ENCODE measurements around the gene BAG5. TPM values are rescaled to one million over a fixed set of nuclear protein-coding genes. Genes with fewer than 3 reads are reported as not detected.

The BAG5 gene
- total RNA-seq, 1 experiment from 2014 or later, result 29.2 TPM

GRCh38 chr14:103574707-103575285, 12.3 kb upstream of the BAG5 start:
- no peak for DNase-seq (ENCODE audit: low spot score)
- no peaks in the 10 kb centered on the region for H3K9me3 Mint-ChIP-seq

More at GRCh38 chr14:103574707-103575285, 12.3 kb upstream of the BAG5 start:
- Mint-ChIP-seq H3K27ac (peak overlapping the region; percentile 24), H3K4me1 (no peaks in the 10 kb centered on the region), H3K27me3 (ENCODE audit: low read depth) (no peaks in the 10 kb centered on the region), H3K4me3 (no peak overlapping the region), H3K36me3 (peaks cover 21% of the 10 kb centered on the region)
- TF ChIP-seq ELF4 (CRISPR knock-in tag; IDR thresholded peaks at IDR 0.05; ENCODE audit: low read depth) (no peak), HMGA2 (CRISPR knock-in tag; IDR thresholded peaks at IDR 0.05) (no peak), ETV6 (CRISPR knock-in tag; IDR thresholded peaks at IDR 0.05) (no peak), GTF2I (CRISPR knock-in tag; conservative IDR thresholded peaks at IDR 0.05) (no peak), SOX15 (CRISPR knock-in tag; IDR thresholded peaks at IDR 0.05) (no peak), ZNF532 (CRISPR knock-in tag; IDR thresholded peaks at IDR 0.05; ENCODE audit: borderline replicate concordance) (no peak), CREB1 (CRISPR knock-in tag; IDR thresholded peaks at IDR 0.05) (no peak), ZNF671 (CRISPR knock-in tag; IDR thresholded peaks at IDR 0.05) (no peak), TEAD1 (CRISPR knock-in tag; IDR thresholded peaks at IDR 0.05) (no peak), JUN (CRISPR knock-in tag; IDR thresholded peaks at IDR 0.05) (no peak), GABPB1 (CRISPR knock-in tag; IDR thresholded peaks at IDR 0.05) (no peak), NFATC4 (CRISPR knock-in tag; IDR thresholded peaks at IDR 0.05) (no peak), CREM (CRISPR knock-in tag; IDR thresholded peaks at IDR 0.05) (no peak)
- TF ChIP-seq, protein P1, sequence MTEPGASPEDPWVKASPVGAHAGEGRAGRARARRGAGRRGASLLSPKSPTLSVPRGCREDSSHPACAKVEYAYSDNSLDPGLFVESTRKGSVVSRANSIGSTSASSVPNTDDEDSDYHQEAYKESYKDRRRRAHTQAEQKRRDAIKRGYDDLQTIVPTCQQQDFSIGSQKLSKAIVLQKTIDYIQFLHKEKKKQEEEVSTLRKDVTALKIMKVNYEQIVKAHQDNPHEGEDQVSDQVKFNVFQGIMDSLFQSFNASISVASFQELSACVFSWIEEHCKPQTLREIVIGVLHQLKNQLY (CRISPR knock-in tag; IDR thresholded peaks at IDR 0.05), result no peak
- TF ChIP-seq, protein P2, sequence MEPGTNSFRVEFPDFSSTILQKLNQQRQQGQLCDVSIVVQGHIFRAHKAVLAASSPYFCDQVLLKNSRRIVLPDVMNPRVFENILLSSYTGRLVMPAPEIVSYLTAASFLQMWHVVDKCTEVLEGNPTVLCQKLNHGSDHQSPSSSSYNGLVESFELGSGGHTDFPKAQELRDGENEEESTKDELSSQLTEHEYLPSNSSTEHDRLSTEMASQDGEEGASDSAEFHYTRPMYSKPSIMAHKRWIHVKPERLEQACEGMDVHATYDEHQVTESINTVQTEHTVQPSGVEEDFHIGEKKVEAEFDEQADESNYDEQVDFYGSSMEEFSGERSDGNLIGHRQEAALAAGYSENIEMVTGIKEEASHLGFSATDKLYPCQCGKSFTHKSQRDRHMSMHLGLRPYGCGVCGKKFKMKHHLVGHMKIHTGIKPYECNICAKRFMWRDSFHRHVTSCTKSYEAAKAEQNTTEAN (CRISPR knock-in tag; IDR thresholded peaks at IDR 0.05), result no peak
- TF ChIP-seq, protein P3, sequence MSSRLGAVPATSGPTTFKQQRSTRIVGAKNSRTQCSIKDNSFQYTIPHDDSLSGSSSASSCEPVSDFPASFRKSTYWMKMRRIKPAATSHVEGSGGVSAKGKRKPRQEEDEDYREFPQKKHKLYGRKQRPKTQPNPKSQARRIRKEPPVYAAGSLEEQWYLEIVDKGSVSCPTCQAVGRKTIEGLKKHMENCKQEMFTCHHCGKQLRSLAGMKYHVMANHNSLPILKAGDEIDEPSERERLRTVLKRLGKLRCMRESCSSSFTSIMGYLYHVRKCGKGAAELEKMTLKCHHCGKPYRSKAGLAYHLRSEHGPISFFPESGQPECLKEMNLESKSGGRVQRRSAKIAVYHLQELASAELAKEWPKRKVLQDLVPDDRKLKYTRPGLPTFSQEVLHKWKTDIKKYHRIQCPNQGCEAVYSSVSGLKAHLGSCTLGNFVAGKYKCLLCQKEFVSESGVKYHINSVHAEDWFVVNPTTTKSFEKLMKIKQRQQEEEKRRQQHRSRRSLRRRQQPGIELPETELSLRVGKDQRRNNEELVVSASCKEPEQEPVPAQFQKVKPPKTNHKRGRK (CRISPR knock-in tag; IDR thresholded peaks at IDR 0.05; ENCODE audit: borderline replicate concordance), result no peak
- TF ChIP-seq, protein P4, sequence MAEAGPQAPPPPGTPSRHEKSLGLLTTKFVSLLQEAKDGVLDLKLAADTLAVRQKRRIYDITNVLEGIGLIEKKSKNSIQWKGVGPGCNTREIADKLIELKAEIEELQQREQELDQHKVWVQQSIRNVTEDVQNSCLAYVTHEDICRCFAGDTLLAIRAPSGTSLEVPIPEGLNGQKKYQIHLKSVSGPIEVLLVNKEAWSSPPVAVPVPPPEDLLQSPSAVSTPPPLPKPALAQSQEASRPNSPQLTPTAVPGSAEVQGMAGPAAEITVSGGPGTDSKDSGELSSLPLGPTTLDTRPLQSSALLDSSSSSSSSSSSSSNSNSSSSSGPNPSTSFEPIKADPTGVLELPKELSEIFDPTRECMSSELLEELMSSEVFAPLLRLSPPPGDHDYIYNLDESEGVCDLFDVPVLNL (CRISPR knock-in tag; IDR thresholded peaks at IDR 0.05; ENCODE audit: borderline replicate concordance, low read depth), result no peak
- TF ChIP-seq, protein P5, sequence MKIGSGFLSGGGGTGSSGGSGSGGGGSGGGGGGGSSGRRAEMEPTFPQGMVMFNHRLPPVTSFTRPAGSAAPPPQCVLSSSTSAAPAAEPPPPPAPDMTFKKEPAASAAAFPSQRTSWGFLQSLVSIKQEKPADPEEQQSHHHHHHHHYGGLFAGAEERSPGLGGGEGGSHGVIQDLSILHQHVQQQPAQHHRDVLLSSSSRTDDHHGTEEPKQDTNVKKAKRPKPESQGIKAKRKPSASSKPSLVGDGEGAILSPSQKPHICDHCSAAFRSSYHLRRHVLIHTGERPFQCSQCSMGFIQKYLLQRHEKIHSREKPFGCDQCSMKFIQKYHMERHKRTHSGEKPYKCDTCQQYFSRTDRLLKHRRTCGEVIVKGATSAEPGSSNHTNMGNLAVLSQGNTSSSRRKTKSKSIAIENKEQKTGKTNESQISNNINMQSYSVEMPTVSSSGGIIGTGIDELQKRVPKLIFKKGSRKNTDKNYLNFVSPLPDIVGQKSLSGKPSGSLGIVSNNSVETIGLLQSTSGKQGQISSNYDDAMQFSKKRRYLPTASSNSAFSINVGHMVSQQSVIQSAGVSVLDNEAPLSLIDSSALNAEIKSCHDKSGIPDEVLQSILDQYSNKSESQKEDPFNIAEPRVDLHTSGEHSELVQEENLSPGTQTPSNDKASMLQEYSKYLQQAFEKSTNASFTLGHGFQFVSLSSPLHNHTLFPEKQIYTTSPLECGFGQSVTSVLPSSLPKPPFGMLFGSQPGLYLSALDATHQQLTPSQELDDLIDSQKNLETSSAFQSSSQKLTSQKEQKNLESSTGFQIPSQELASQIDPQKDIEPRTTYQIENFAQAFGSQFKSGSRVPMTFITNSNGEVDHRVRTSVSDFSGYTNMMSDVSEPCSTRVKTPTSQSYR (CRISPR knock-in tag; IDR thresholded peaks at IDR 0.05), result no peak
- TF ChIP-seq, protein P6, sequence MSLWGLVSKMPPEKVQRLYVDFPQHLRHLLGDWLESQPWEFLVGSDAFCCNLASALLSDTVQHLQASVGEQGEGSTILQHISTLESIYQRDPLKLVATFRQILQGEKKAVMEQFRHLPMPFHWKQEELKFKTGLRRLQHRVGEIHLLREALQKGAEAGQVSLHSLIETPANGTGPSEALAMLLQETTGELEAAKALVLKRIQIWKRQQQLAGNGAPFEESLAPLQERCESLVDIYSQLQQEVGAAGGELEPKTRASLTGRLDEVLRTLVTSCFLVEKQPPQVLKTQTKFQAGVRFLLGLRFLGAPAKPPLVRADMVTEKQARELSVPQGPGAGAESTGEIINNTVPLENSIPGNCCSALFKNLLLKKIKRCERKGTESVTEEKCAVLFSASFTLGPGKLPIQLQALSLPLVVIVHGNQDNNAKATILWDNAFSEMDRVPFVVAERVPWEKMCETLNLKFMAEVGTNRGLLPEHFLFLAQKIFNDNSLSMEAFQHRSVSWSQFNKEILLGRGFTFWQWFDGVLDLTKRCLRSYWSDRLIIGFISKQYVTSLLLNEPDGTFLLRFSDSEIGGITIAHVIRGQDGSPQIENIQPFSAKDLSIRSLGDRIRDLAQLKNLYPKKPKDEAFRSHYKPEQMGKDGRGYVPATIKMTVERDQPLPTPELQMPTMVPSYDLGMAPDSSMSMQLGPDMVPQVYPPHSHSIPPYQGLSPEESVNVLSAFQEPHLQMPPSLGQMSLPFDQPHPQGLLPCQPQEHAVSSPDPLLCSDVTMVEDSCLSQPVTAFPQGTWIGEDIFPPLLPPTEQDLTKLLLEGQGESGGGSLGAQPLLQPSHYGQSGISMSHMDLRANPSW (CRISPR knock-in tag; conservative IDR thresholded peaks at IDR 0.05; ENCODE audit: low read depth), result no peak
- ChIA-PET CTCF (interaction anchor here (2.7 kb wide), 1 partner anchor 56 kb away, joined by 11 read pairs; no protein-coding TSS in a partner anchor), POLR2A (no interaction called here)
- no peak for ATAC-seq

Data from WTC11 (cell line).